COLO668 (cell line): Measurements from ENCODE around the gene RALGAPB.
"Not testable (repeated sequence)": the region's sequence is repeated elsewhere in the genome, so short reads cannot be mapped to it uniquely, and the experiment has no call there.

ENCODE experiments used
- DNase-seq: peaks from one replicate; lab custom pipeline; 2025; ENCODE audit not compliant: unreplicated experiment; lab: John Stamatoyannopoulos, UW

Gene RALGAPB

GRCh38 chr20:38485041-38485440, 12.4 kb downstream of the RALGAPB start:
- no peak for DNase-seq

GRCh38 chr20:38489181-38489580, 16.5 kb downstream of the RALGAPB start:
- DNase-seq: no peak

- no peak for DNase-seq
Observed at GRCh38 chr20:38497246-38497935, 24.7 kb downstream of the RALGAPB start.

DNA sequence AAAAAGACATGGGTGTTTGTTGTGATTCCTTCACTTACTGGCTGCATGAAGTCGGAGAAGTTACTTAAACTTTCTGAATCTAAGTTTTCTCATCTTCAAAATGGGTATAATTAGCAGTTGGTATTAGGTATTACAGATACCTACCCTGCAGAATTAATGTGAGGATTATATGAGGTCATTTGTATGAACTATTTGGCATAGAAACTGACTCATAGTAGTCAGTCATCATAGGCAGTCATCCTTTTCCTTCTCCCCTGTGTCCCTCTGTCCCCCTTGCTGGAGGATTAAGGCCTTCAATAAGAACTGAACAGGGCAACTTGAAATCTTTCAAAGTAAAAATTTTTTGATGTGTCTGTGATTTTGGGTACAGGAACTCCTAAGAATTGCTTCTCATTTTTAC, 26.3 kb downstream of the RALGAPB start:
- DNase-seq: no peak

GRCh38 chr20:38499366-38499765, 26.7 kb downstream of the RALGAPB start:
- DNase-seq: no peak

GRCh38 chr20:38501858-38502436, 29.3 kb downstream of the RALGAPB start:
- DNase-seq: no peak

- DNase-seq: no peak
Observed at GRCh38 chr20:38504368-38505090, 31.9 kb downstream of the RALGAPB start.

DNA sequence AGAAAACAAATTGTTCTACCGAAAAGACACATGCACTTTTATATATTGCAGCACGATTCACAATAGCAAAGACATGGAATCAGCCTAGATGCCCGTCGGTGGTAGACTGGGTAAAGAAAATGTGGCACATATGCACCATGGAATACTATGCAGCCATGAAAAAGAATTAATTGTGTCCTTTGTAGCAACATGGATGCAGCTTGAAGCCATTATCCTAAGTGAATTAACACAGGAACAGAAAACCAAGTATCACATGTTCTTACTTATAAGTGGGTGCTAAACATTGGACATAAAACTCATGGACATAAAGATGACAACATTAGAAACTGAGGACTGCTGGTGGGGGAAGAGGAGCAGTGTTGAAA, 32.4 kb downstream of the RALGAPB start:
- DNase-seq: no peak

DNA sequence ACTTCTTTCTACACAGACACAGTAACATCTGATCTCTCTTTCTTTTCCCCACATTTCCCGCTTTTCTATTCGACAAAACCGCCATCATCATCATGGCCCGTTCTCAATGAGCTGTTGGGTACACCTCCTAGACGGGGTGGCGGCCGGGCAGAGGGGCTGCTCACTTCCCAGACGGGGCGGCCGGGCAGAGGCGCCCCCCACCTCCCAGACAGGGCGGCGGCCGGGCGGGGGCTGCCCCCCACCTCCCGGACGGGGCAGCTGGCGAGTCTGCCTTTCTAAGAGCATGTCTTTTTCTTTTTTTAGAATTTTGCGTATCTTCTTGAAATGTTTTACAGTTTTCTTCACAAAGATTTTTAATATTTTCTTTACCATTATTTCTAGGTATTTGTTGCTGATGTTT, 39.1 kb downstream of the RALGAPB start:
- DNase-seq: not testable (repeated sequence)

DNA sequence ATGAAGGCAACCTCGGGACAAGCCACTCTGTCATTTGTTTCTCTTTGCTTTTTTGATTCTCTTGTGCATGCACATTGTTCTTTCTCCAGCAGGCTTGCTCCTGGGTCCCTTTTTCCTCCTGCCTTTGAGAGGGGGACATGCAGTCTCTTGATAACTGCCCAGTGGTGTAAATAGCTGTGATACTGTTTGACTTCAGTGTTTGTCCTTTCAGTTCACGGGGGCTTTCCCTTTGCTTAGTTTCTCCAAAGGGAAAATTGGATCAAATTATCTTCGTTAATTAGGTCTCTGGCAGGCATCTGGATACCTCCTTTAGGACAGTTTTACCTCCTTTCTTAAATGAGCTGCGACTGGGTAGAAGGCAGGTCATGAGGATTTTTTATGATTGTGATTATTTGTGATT, 41.5 kb downstream of the RALGAPB start:
- no peak for DNase-seq

GRCh38 chr20:38514947-38515346, 42.3 kb downstream of the RALGAPB start:
- no peak for DNase-seq

GRCh38 chr20:38515631-38516030, 43.0 kb downstream of the RALGAPB start:
- no peak for DNase-seq

DNA sequence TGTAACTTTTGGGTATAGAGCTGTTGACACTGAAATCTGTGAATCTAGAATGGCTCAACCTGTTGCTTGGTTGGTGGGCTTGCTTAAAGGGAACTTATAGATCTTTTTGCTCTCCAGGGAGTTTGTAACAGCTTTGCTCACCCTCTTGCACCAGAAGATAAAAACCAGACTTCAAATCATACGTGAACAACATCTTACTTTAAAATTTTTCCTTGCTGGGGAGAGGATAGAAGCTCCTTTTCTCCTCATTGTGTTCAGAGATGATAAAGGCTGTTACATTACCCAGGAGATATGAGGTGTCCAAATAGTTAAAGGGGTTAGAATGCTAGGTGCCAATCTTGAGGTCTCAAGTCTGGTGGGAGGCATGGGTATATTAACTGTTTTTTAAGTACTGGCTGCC, 46.8 kb downstream of the RALGAPB start:
- DNase-seq: no peak

GRCh38 chr20:38520261-38520660, 47.6 kb downstream of the RALGAPB start:
- DNase-seq: no peak

GRCh38 chr20:38523697-38524096, 51.1 kb downstream of the RALGAPB start:
- DNase-seq: no peak

DNA sequence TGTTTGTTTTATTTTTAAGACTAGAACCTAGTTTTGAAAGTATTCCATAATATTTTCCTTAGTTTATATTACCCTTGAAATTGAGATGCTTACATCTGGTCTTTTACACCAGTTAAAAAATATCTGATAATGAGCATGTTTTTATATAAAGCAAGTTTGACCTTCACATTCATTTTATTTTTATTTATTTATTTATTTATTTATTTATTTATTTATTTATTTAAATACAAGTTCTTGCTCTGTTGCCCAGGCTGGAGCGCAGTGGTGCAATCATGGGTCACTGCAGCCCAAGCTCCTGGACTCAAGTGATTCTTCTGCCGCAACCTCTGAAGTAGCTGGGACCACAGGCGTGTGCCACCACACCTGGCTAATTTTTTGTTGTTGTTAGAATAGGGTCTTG, 55.5 kb downstream of the RALGAPB start:
- DNase-seq: no peak

DNA sequence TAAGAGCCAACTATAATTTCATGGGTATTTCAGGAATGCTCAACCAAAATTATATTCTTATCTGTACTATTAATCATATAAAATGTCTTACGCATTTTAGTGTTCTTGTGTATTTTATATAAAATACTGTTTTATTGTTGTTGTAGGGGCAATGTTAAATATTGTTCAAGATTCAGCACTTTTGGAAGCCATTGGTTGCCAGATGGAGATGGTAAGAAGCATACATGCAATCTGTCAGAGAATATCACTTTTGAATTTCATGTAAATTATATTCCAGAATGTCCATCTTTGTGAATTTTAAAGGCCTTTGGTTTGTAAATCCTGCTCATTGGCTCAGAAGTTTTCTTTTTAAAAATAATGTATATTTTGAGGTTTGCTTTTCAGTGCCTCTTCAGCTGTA, 58.4 kb downstream of the RALGAPB start:
- no peak for DNase-seq

- no peak for DNase-seq
Observed at GRCh38 chr20:38534756-38535155, 62.1 kb downstream of the RALGAPB start.

- no peak for DNase-seq
Observed at GRCh38 chr20:38536310-38536709, 63.7 kb downstream of the RALGAPB start.

GRCh38 chr20:38537176-38537575, 64.5 kb downstream of the RALGAPB start:
- no peak for DNase-seq

- no peak for DNase-seq
Observed at GRCh38 chr20:38538789-38539188, 66.1 kb downstream of the RALGAPB start.
